SH-SY5Y (cell line): Measurements from ENCODE around the gene LAMC1.

Experiments used
- GATA2 ChIP-seq: IDR thresholded peaks from 2 replicates; pipeline ENCODE4 v1.6.1; 2011; ENCODE audit warnings: mild to moderate bottlenecking, low read depth, low read length
- GATA3 ChIP-seq: IDR thresholded peaks from 2 replicates; pipeline ENCODE4 v1.6.1; 2011; ENCODE audit warnings: low read depth, mild to moderate bottlenecking, low read length, moderate library complexity

DNA sequence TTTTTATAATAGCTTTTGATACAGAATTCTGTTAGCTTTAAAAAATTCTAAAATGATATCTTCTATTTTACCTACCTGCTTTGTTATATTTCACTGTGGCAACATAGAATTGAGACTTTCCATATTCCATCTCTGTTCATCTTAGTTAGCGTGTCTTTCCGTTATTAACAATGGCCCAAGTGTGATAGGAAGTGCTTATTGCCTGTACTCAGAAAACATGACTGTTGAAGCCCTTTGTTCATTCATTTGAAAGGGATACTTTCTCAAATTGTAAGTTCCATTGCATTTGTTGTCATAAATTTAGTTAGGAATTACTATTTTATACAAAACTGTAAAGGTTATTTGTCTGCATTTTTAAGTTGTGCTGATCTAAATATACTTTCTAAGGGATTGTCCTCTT, 73.1 kb downstream of the LAMC1 start:
- TF ChIP-seq GATA2: no peak
- TF ChIP-seq GATA3: no peak
